HCT116 (cell line): ENCODE results near the gene RNF8. TPM values are rescaled to one million over a fixed set of nuclear protein-coding genes. Genes with fewer than 3 reads are reported as not detected.

ENCODE experiments used
- ATAC-seq: fragments of 200-7000 bp; cut with Tn5 transposase; 2 replicates; pipeline ENCODE4 v1.9.1; 2020; ENCODE audit warnings: mild to moderate bottlenecking, moderate library complexity
- BruUV-seq: library from RNA; stranded (reverse); fragments of 400-500 nt; replicated peaks from 2 replicates; lab custom pipeline; 2021; lab: Mats Ljungman, UMichigan
- CTCF ChIA-PET: fragments of 300-600 bp; sonication (Branson Sonifier 250); formaldehyde crosslinking; loops from one replicate; lab custom pipeline; 2021; ENCODE audit warnings: antibody characterized with exemption; lab: Charles Lee
- POLR2A ChIA-PET: fragments of 300-600, 350-600 bp; sonication (Branson Sonifier 250); formaldehyde crosslinking; loops from one replicate; lab custom pipeline; 2021; ENCODE audit warnings: antibody characterized with exemption; lab: Charles Lee
- RAD21 ChIA-PET, 2 experiments: fragments of 300-600 bp; sonication (Branson Sonifier 250); formaldehyde crosslinking; loops; one replicate each; lab custom pipeline; 2023; ENCODE audit warnings: low total read pairs in 2 of 2; ENCODE audit not compliant: uncharacterized antibody in 2 of 2, unreplicated experiment in 2 of 2, low non-redundant PET in 1 of 2; lab: Charles Lee
- DNase-seq: peaks from one replicate; pipeline ENCODE4 v3.0.0-alpha.2; 2010; ENCODE audit warnings: low read depth, low spot score
- H2AFZ ChIP-seq: fragments of 200-600 bp; shearing (Covaris generic), sonication (generic); 2 replicates; pipeline ENCODE4 v1.6.1; 2017; ENCODE audit warnings: low read depth, mixed run types, mixed read lengths, antibody characterized with exemption, low read length; ENCODE audit not compliant: poor library complexity, severe bottlenecking
- H3K27ac ChIP-seq: 2 replicates; pipeline ENCODE4 v1.5.1; 2012; ENCODE audit warnings: low read depth, low read length
- H3K27me3 ChIP-seq: fragments of 200-600 bp; sonication (generic); 2 replicates; pipeline ENCODE4 v1.6.1; 2016; ENCODE audit warnings: mixed run types, low read length, mixed read lengths; ENCODE audit not compliant: insufficient read depth
- H3K36me3 ChIP-seq, 2 experiments: fragments of 200-500 bp in 1 of 2; fragments of 200-600 bp in 1 of 2; sonication (Bioruptor generic) in 1 of 2; sonication (generic) in 1 of 2; 2 replicates each; pipeline versions ENCODE4 v1.5.1 to v1.6.1; 2014 to 2016; ENCODE audit warnings: low read length in 2 of 2, inconsistent platforms in 1 of 2, mixed read lengths in 1 of 2, mixed run types in 1 of 2; ENCODE audit not compliant: insufficient read depth in 2 of 2, control insufficient read depth in 1 of 2
- H3K4me1 ChIP-seq, 2 experiments: fragments of 200-600 bp in 1 of 2; sonication (generic) in 1 of 2; 2 replicates each; pipeline versions ENCODE4 v1.5.1 to v1.6.1; 2012 to 2017; ENCODE audit warnings: low read length in 2 of 2, inconsistent platforms in 1 of 2, mild to moderate bottlenecking in 1 of 2, mixed read lengths in 1 of 2, mixed run types in 1 of 2, moderate library complexity in 1 of 2; ENCODE audit not compliant: insufficient read depth in 2 of 2, control insufficient read depth in 1 of 2
- H3K4me2 ChIP-seq: fragments of 200-600 bp; sonication (generic); 2 replicates; pipeline ENCODE4 v1.6.1; 2017; ENCODE audit warnings: mixed run types, low read length, mixed read lengths
- H3K4me3 ChIP-seq, 2 experiments: fragments of 200-600 bp in 1 of 2; sonication (generic) in 1 of 2; replicated peaks in 1 of 2; 2 replicates each; pipeline ENCODE4 v1.5.1; 2011 to 2016; ENCODE audit warnings: low read length in 2 of 2, control low read depth in 1 of 2, low read depth in 1 of 2, mild to moderate bottlenecking in 1 of 2, mixed read lengths in 1 of 2, mixed run types in 1 of 2
- H3K79me2 ChIP-seq: fragments of 200-600 bp; sonication (generic); 2 replicates; pipeline ENCODE4 v1.6.1; 2017; ENCODE audit warnings: mild to moderate bottlenecking, mixed run types, low read length, moderate library complexity, mixed read lengths; ENCODE audit not compliant: insufficient read depth
- H3K9ac ChIP-seq: fragments of 200-600 bp; sonication (generic); 2 replicates; pipeline ENCODE4 v1.6.1; 2016; ENCODE audit warnings: low read length, mixed read lengths
- H3K9me2 ChIP-seq: fragments of 200-600 bp; sonication (generic), shearing (Covaris generic); 2 replicates; pipeline ENCODE4 v1.6.1; 2017; ENCODE audit warnings: mixed run types, mild to moderate bottlenecking, moderate library complexity; ENCODE audit not compliant: insufficient read depth
- H3K9me3 ChIP-seq, 2 experiments: fragments of 200-500 bp in 1 of 2; fragments of 200-600 bp in 1 of 2; sonication (Bioruptor generic) in 1 of 2; sonication (generic) in 1 of 2; 2 replicates each; pipeline ENCODE4 v1.6.1; 2014 to 2017; ENCODE audit warnings: low read length in 2 of 2, mixed read lengths in 2 of 2, inconsistent platforms in 1 of 2, low read depth in 1 of 2, mild to moderate bottlenecking in 1 of 2, mixed run types in 1 of 2, moderate library complexity in 1 of 2; ENCODE audit not compliant: control insufficient read depth in 1 of 2, insufficient read depth in 1 of 2
- H4K20me1 ChIP-seq: fragments of 200-600 bp; sonication (generic), shearing (Covaris generic); 2 replicates; pipeline ENCODE4 v1.6.1; 2017; ENCODE audit warnings: mixed run types, mild to moderate bottlenecking, moderate library complexity; ENCODE audit not compliant: insufficient read depth
- CBX3 ChIP-seq: IDR thresholded peaks from 2 replicates; pipeline ENCODE4 v1.6.1; 2012; ENCODE audit warnings: low read depth
- CEBPB ChIP-seq: IDR thresholded peaks from 2 replicates; pipeline ENCODE4 v1.6.1; 2012; ENCODE audit warnings: low read depth
- EGR1 ChIP-seq: IDR thresholded peaks from 2 replicates; pipeline ENCODE4 v1.6.1; 2012; ENCODE audit warnings: low read depth
- EZH2phosphoT487 ChIP-seq: fragments of 200-600 bp; IDR thresholded peaks from 2 replicates; pipeline ENCODE4 v1.6.1; 2018; ENCODE audit warnings: antibody characterized with exemption, borderline replicate concordance
- FOSL1 ChIP-seq: IDR thresholded peaks from 2 replicates; pipeline ENCODE4 v1.6.1; 2012; ENCODE audit warnings: low read depth
- JUND ChIP-seq: IDR thresholded peaks from 2 replicates; pipeline ENCODE4 v1.6.1; 2012
- POLR2AphosphoS5 ChIP-seq: IDR thresholded peaks from 2 replicates; pipeline ENCODE4 v1.6.1; 2011; ENCODE audit warnings: mild to moderate bottlenecking, low read depth, low read length, moderate library complexity
- SIN3A ChIP-seq: IDR thresholded peaks from 2 replicates; pipeline ENCODE4 v1.6.1; 2012; ENCODE audit warnings: low read depth
- SP1 ChIP-seq: IDR thresholded peaks from 2 replicates; pipeline ENCODE4 v1.6.1; 2012; ENCODE audit warnings: low read depth
- SRF ChIP-seq: IDR thresholded peaks from 2 replicates; pipeline ENCODE4 v1.6.1; 2012; ENCODE audit warnings: low read depth
- TCF7L2 ChIP-seq: IDR thresholded peaks from 2 replicates; pipeline ENCODE4 v1.7.0; 2011; ENCODE audit warnings: borderline replicate concordance, inconsistent platforms; ENCODE audit not compliant: insufficient read depth, insufficient read length; ENCODE audit errors: extremely low read depth
- YY1 ChIP-seq: IDR thresholded peaks from 2 replicates; pipeline ENCODE4 v1.6.1; 2011; ENCODE audit warnings: low read length, low read depth, moderate library complexity, mild to moderate bottlenecking; ENCODE audit not compliant: insufficient replicate concordance; ENCODE audit errors: extremely low read depth
- ZBTB33 ChIP-seq: IDR thresholded peaks from 2 replicates; pipeline ENCODE4 v1.6.1; 2011; ENCODE audit warnings: mild to moderate bottlenecking, low read length, moderate library complexity; ENCODE audit not compliant: insufficient replicate concordance; ENCODE audit errors: extremely low read depth
- ZFX ChIP-seq: fragments of 450-650 bp; IDR thresholded peaks from 2 replicates; pipeline ENCODE4 v1.6.1; 2017
- ZNF274 ChIP-seq: fragments of 200-500 bp; sonication (Bioruptor generic); IDR thresholded peaks from 2 replicates; pipeline ENCODE4 v1.6.1; 2014; ENCODE audit warnings: mild to moderate bottlenecking, low read depth, low read length, inconsistent platforms
- intact Hi-C: fragments of 100-400 bp; cut with micrococcal nuclease; formaldehyde crosslinking; loops from 2 replicates; pipeline ENCODE4 v1.10.0; 2022
- total RNA-seq: library from RNA; stranded (reverse); gene quantifications from one replicate; pipeline ENCODE4 v1.2.1, GENCODE V29; 2021; ENCODE audit not compliant: unreplicated experiment
- TF ChIP-seq, protein P1 (sequence below): IDR thresholded peaks from 2 replicates; pipeline ENCODE4 v1.6.1; 2012
- TF ChIP-seq, protein P2 (sequence below): IDR thresholded peaks from 2 replicates; pipeline ENCODE4 v1.6.1; 2012; ENCODE audit warnings: low read depth
- TF ChIP-seq, protein P3 (sequence below), 3 experiments: fragments of 200-600 bp in 1 of 3; sonication (generic) in 1 of 3; IDR thresholded peaks in 2 of 3; conservative IDR thresholded peaks in 1 of 3; 2 replicates each; pipeline ENCODE4 v1.5.1; 2012 to 2017; ENCODE audit warnings: low read depth in 2 of 3, low read length in 2 of 3, antibody characterized with exemption in 1 of 3, borderline replicate concordance in 1 of 3, control low read depth in 1 of 3, mild to moderate bottlenecking in 1 of 3, mixed read lengths in 1 of 3, mixed run types in 1 of 3, moderate library complexity in 1 of 3; ENCODE audit not compliant: insufficient read depth in 1 of 3

RNF8 gene
- total RNA-seq, 1 experiment from 2014 or later: 28.0 TPM

GRCh38 chr6:37372116-37372515 is 18.3 kb downstream of the RNF8 start:
- ChIA-PET POLR2A (no interaction called here), RAD21 (no interaction called here), CTCF (interaction anchor here (1.6 kb wide), 1 partner anchor 11 kb away, joined by 7 read pairs; no protein-coding TSS in a partner anchor)
- TF ChIP-seq POLR2AphosphoS5 (no peak), YY1 (no peak), FOSL1 (no peak), CEBPB (no peak), CBX3 (no peak), TCF7L2 (no peak), ZNF274 (no peak), EZH2phosphoT487 (no peak), JUND (no peak), SP1 (no peak), ZBTB33 (no peak), SRF (no peak), ZFX (no peak), EGR1 (no peak), SIN3A (no peak)
- TF ChIP-seq, protein P1, sequence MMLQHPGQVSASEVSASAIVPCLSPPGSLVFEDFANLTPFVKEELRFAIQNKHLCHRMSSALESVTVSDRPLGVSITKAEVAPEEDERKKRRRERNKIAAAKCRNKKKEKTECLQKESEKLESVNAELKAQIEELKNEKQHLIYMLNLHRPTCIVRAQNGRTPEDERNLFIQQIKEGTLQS: no peak
- TF ChIP-seq, protein P2, sequence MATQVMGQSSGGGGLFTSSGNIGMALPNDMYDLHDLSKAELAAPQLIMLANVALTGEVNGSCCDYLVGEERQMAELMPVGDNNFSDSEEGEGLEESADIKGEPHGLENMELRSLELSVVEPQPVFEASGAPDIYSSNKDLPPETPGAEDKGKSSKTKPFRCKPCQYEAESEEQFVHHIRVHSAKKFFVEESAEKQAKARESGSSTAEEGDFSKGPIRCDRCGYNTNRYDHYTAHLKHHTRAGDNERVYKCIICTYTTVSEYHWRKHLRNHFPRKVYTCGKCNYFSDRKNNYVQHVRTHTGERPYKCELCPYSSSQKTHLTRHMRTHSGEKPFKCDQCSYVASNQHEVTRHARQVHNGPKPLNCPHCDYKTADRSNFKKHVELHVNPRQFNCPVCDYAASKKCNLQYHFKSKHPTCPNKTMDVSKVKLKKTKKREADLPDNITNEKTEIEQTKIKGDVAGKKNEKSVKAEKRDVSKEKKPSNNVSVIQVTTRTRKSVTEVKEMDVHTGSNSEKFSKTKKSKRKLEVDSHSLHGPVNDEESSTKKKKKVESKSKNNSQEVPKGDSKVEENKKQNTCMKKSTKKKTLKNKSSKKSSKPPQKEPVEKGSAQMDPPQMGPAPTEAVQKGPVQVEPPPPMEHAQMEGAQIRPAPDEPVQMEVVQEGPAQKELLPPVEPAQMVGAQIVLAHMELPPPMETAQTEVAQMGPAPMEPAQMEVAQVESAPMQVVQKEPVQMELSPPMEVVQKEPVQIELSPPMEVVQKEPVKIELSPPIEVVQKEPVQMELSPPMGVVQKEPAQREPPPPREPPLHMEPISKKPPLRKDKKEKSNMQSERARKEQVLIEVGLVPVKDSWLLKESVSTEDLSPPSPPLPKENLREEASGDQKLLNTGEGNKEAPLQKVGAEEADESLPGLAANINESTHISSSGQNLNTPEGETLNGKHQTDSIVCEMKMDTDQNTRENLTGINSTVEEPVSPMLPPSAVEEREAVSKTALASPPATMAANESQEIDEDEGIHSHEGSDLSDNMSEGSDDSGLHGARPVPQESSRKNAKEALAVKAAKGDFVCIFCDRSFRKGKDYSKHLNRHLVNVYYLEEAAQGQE: no peak
- TF ChIP-seq, protein P3, sequence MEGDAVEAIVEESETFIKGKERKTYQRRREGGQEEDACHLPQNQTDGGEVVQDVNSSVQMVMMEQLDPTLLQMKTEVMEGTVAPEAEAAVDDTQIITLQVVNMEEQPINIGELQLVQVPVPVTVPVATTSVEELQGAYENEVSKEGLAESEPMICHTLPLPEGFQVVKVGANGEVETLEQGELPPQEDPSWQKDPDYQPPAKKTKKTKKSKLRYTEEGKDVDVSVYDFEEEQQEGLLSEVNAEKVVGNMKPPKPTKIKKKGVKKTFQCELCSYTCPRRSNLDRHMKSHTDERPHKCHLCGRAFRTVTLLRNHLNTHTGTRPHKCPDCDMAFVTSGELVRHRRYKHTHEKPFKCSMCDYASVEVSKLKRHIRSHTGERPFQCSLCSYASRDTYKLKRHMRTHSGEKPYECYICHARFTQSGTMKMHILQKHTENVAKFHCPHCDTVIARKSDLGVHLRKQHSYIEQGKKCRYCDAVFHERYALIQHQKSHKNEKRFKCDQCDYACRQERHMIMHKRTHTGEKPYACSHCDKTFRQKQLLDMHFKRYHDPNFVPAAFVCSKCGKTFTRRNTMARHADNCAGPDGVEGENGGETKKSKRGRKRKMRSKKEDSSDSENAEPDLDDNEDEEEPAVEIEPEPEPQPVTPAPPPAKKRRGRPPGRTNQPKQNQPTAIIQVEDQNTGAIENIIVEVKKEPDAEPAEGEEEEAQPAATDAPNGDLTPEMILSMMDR (IDR thresholded peaks at IDR 0.05 in 2 of 3, conservative IDR thresholded peaks at IDR 0.05 in 1 of 3; ENCODE audit: borderline replicate concordance in 1 of 3, insufficient read depth in 1 of 3, low read depth in 2 of 3, low read length in 2 of 3): no peak
- H3K4me1 ChIP-seq: no peaks in the 10 kb centered on the region
- no peaks in the 10 kb centered on the region for H3K9me2 ChIP-seq
- peaks cover 19 to 28% of the 10 kb centered on the region in 2 experiments; a peak in 3 of 4 replicates for H3K36me3 ChIP-seq
- no peak overlapping the region for H3K4me3 ChIP-seq
- no peak overlapping the region for H3K27ac ChIP-seq
- H2AFZ ChIP-seq: no peak overlapping the region
- no peaks in the 10 kb centered on the region for H3K27me3 ChIP-seq
- DNase-seq: no peak
- H3K4me2 ChIP-seq: no peak overlapping the region
- intact Hi-C loops: no loop called here
- no peak overlapping the region for H3K9ac ChIP-seq
- no peaks in the 10 kb centered on the region for H4K20me1 ChIP-seq
- H3K79me2 ChIP-seq: peaks cover 4% of the 10 kb centered on the region; the same call in 1 of the 2 replicates
- no peaks in the 10 kb centered on the region for H3K9me3 ChIP-seq
- BruUV-seq: no TSS peak
- no peak for ATAC-seq
